Measurements from ENCODE around the gene VPS39.

GRCh38 chr15:42121021-42121420 lies 87.1 kb downstream of the VPS39 start:
- no peak for TF ChIP-seq CTCF (IDR thresholded peaks at IDR 0.05; ENCODE audit: poor library complexity)
- no peak for TF ChIP-seq EZH2 (IDR thresholded peaks at IDR 0.05; ENCODE audit: borderline replicate concordance)
- no peak for TF ChIP-seq EZH2phosphoT487 (IDR thresholded peaks at IDR 0.05; ENCODE audit: low read depth, severe bottlenecking, unreplicated experiment)

All from hepatocyte (in vitro differentiated cells).